Neuronal stem cell (in vitro differentiated cells): ENCODE data around the gene SYVN1.
A peak's percentile ranks its signal among the peaks of the same experiment; 100 is the strongest.

Experiments
- DNase-seq: peaks from one replicate; pipeline ENCODE4 v3.0.0-alpha.2; 2013; ENCODE audit warnings: low spot score
- H2AFZ ChIP-seq: one replicate; pipeline ENCODE4 v1.6.1; 2013; ENCODE audit warnings: mild to moderate bottlenecking, low read length, inconsistent platforms
- H2AK5ac ChIP-seq: 2 replicates; pipeline ENCODE4 v1.6.1; 2013; ENCODE audit warnings: low read depth, mild to moderate bottlenecking, inconsistent platforms, low read length, moderate library complexity, mixed read lengths
- H2BK120ac ChIP-seq: 2 replicates; pipeline ENCODE4 v1.6.1; 2013; ENCODE audit warnings: low read depth, mild to moderate bottlenecking, inconsistent platforms, low read length, moderate library complexity, mixed read lengths
- H2BK12ac ChIP-seq: one replicate; pipeline ENCODE4 v1.6.1; 2013; ENCODE audit warnings: low read length, inconsistent platforms
- H2BK15ac ChIP-seq: 2 replicates; pipeline ENCODE4 v1.6.1; 2013; ENCODE audit warnings: mild to moderate bottlenecking, low read length, inconsistent platforms, mixed read lengths
- H2BK5ac ChIP-seq: one replicate; pipeline ENCODE4 v1.6.1; 2013; ENCODE audit warnings: inconsistent platforms, mild to moderate bottlenecking, low read length, moderate library complexity
- H3K14ac ChIP-seq: one replicate; pipeline ENCODE4 v1.6.1; 2013; ENCODE audit warnings: low read length, inconsistent platforms
- H3K18ac ChIP-seq: 2 replicates; pipeline ENCODE4 v1.6.1; 2013; ENCODE audit warnings: low read length, inconsistent platforms
- H3K23ac ChIP-seq: 2 replicates; pipeline ENCODE4 v1.6.1; 2013; ENCODE audit warnings: low read depth, mild to moderate bottlenecking, mixed read lengths, low read length, inconsistent platforms; ENCODE audit not compliant: poor library complexity
- H3K27ac ChIP-seq: replicated peaks from 3 replicates; pipeline ENCODE4 v1.5.1; 2013; ENCODE audit warnings: low read length, inconsistent platforms
- H3K27me3 ChIP-seq, 3 experiments: 2 replicates each; pipeline ENCODE4 v1.6.1; 2013; ENCODE audit warnings: low read length in 3 of 3, mild to moderate bottlenecking in 2 of 3, inconsistent platforms in 1 of 3, low read depth in 1 of 3, mixed read lengths in 1 of 3, moderate library complexity in 1 of 3; ENCODE audit not compliant: control insufficient read depth in 3 of 3, insufficient read depth in 3 of 3
- H3K36me3 ChIP-seq, 2 donors: replicated peaks in 1 of 2; 2 replicates each; pipeline ENCODE4 v1.6.1; 2013; ENCODE audit warnings: low read length in 2 of 2; ENCODE audit not compliant: control insufficient read depth in 2 of 2, insufficient read depth in 2 of 2
- H3K4ac ChIP-seq: 2 replicates; pipeline ENCODE4 v1.6.1; 2013; ENCODE audit warnings: inconsistent platforms, mild to moderate bottlenecking, low read length, moderate library complexity
- H3K4me1 ChIP-seq, 2 donors: 1 replicate in 1 of 2; 2 replicates in 1 of 2; pipeline ENCODE4 v1.6.1; 2013; ENCODE audit warnings: low read length in 2 of 2, low read depth in 1 of 2; ENCODE audit not compliant: control insufficient read depth in 2 of 2, insufficient read depth in 1 of 2
- H3K4me2 ChIP-seq: one replicate; pipeline ENCODE4 v1.6.1; 2013; ENCODE audit warnings: mild to moderate bottlenecking, low read length, inconsistent platforms; ENCODE audit not compliant: insufficient read depth, poor library complexity, severe bottlenecking
- H3K4me3 ChIP-seq, 2 donors: 2 replicates each; pipeline ENCODE4 v1.5.1; 2013; ENCODE audit warnings: low read length in 2 of 2, mild to moderate bottlenecking in 2 of 2, inconsistent platforms in 1 of 2, moderate library complexity in 1 of 2
- H3K79me1 ChIP-seq: one replicate; pipeline ENCODE4 v1.6.1; 2013; ENCODE audit warnings: low read depth, mild to moderate bottlenecking, inconsistent platforms, low read length, moderate library complexity
- H3K9ac ChIP-seq: one replicate; pipeline ENCODE4 v1.6.1; 2013; ENCODE audit warnings: mild to moderate bottlenecking, low read depth, low read length, inconsistent platforms; ENCODE audit not compliant: poor library complexity
- H3K9me3 ChIP-seq, 2 donors: replicated peaks in 1 of 2; 2 replicates each; pipeline versions ENCODE3 to v1.6.1; 2013; ENCODE audit warnings: low read length in 2 of 2, mild to moderate bottlenecking in 2 of 2, inconsistent platforms in 1 of 2, low read depth in 1 of 2, mixed read lengths in 1 of 2, moderate library complexity in 1 of 2; ENCODE audit not compliant: control insufficient read depth in 2 of 2, insufficient read depth in 1 of 2
- H4K8ac ChIP-seq: one replicate; pipeline ENCODE4 v1.6.1; 2013; ENCODE audit warnings: low read depth, mild to moderate bottlenecking, inconsistent platforms, low read length, moderate library complexity
- H4K91ac ChIP-seq: one replicate; pipeline ENCODE4 v1.6.1; 2013; ENCODE audit warnings: low read length, low read depth, mild to moderate bottlenecking, inconsistent platforms; ENCODE audit not compliant: poor library complexity
- WGBS, 2 donors: extraction: QIAGEN DNeasy Blood & Tissue Kit; methylation state at CpG; one replicate each; pipeline ENCODE4 v1.1.7; 2013; ENCODE audit warnings: missing lambda C conversion rate in 2 of 2, mixed read lengths in 1 of 2; ENCODE audit not compliant: insufficient read length in 2 of 2, insufficient replicate concordance in 1 of 2; ENCODE audit errors: extremely low coverage in 2 of 2; 5-methylcytosine and 5-hydroxymethylcytosine counted together

Gene SYVN1

GRCh38 chr11:65095974-65096806 lies 38.1 kb downstream of the SYVN1 start, which contains the start of gene VPS51:
Gene VPS51, plus strand, starts transcription at chr11:65096214. Its CDS starts 37 bp downstream, at chr11:65096251.
- Histone ChIP-seq H2BK12ac (no peak within 1 kb of the TSS), H2BK15ac (no peak within 1 kb of the TSS), H3K4me1 (peaks cover 4 to 7% of the 10 kb centered on the region in 2 donors), H3K79me1 (peaks cover 3% of the 10 kb centered on the region), H2AK5ac (peak within 1 kb of the TSS; percentile 86), H3K4ac (no peak within 1 kb of the TSS), H3K27ac (peak within 1 kb of the TSS; percentile 63), H2BK5ac (peak within 1 kb of the TSS; percentile 59), H3K14ac (peak within 1 kb of the TSS; percentile 96), H3K18ac (peak within 1 kb of the TSS; percentile 91), H3K4me2 (peak within 1 kb of the TSS; percentile 64), H4K91ac (no peak within 1 kb of the TSS), H3K4me3 (peak within 1 kb of the TSS; percentile 83 to 91), H3K36me3 (peaks cover 2 to 9% of the 10 kb centered on the region in 2 donors), H2BK120ac (peak within 1 kb of the TSS; percentile 10), H3K9me3 (no peaks in the 10 kb centered on the region), H2AFZ (peak within 1 kb of the TSS; percentile 97), H3K23ac (no peak within 1 kb of the TSS), H4K8ac (peak within 1 kb of the TSS; percentile 33), H3K27me3 (no peaks in the 10 kb centered on the region), H3K9ac (peak within 1 kb of the TSS; percentile 78)
- peak; percentile 93 for DNase-seq
- WGBS, 2 donors, result no CpG with 5 or more reads among the region's 52 CpGs

DNA sequence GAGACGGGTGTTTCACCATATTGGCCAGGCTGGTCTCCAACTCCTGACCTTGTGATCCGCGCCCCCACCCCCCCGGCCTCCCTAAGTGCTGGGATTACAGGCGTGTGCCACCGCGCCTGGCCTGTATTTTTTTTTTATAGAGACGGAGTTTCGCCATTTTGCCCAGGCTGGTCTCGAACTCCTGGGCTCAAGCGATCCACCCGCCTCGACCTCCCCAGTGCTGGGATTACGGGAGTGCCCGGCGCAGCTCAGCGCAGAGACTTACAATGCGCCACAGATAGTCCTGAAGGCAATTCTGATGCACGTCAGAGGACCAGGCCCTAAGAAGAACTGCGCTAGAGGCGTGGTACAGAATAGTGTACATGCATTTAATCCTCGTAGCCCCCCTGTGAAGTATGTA lies 38.9 kb downstream of the SYVN1 start:
- no peaks in the 10 kb centered on the region for H3K27me3 ChIP-seq
- H3K23ac ChIP-seq, result no peak overlapping the region
- H3K4me3 ChIP-seq, result peak overlapping the region in 1 of 2 donors; percentile 91
- H4K91ac ChIP-seq, result no peak overlapping the region
- H3K27ac ChIP-seq, result no peak overlapping the region
- H3K4me2 ChIP-seq, result no peak overlapping the region
- H3K14ac ChIP-seq, result peak overlapping the region; percentile 96
- no CpG with 5 or more reads among the region's 22 CpGs for WGBS, 2 donors
- peak overlapping the region; percentile 97 for H2AFZ ChIP-seq
- no peak overlapping the region for H2BK12ac ChIP-seq
- peak overlapping the region; percentile 15 for H2BK5ac ChIP-seq
- no peak overlapping the region for H3K18ac ChIP-seq
- DNase-seq, result no peak
- H4K8ac ChIP-seq, result peak overlapping the region; percentile 33
- H2BK120ac ChIP-seq, result peak overlapping the region; percentile 10
- H3K4me1 ChIP-seq, result peaks cover 4 to 7% of the 10 kb centered on the region in 2 donors
- no peak overlapping the region for H3K4ac ChIP-seq
- H3K9ac ChIP-seq, result no peak overlapping the region
- H3K79me1 ChIP-seq, result peaks cover 3% of the 10 kb centered on the region
- H3K9me3 ChIP-seq, result no peaks in the 10 kb centered on the region
- H2BK15ac ChIP-seq, result no peak overlapping the region
- peaks cover 2 to 11% of the 10 kb centered on the region in 2 donors for H3K36me3 ChIP-seq
- peak overlapping the region; percentile 86 for H2AK5ac ChIP-seq

- Histone ChIP-seq H3K14ac (no peak overlapping the region), H3K23ac (no peak overlapping the region), H3K18ac (no peak overlapping the region), H3K27ac (no peak overlapping the region), H2BK15ac (no peak overlapping the region), H2AFZ (no peak overlapping the region), H4K8ac (no peak overlapping the region), H3K4me2 (no peak overlapping the region), H2BK12ac (no peak overlapping the region), H3K9me3 (no peaks in the 10 kb centered on the region), H4K91ac (no peak overlapping the region), H3K9ac (no peak overlapping the region), H3K27me3 (no peaks in the 10 kb centered on the region), H2AK5ac (no peak overlapping the region), H2BK5ac (no peak overlapping the region), H3K79me1 (no peaks in the 10 kb centered on the region), H2BK120ac (no peak overlapping the region), H3K4me3 (no peak overlapping the region), H3K4me1 (peaks cover 0 to 1% of the 10 kb centered on the region in 2 donors), H3K36me3 (peaks cover 19 to 44% of the 10 kb centered on the region in 2 donors), H3K4ac (no peak overlapping the region)
- no peak for DNase-seq
- WGBS, 2 donors, result no CpG with 5 or more reads among the region's 4 CpGs
Observed at GRCh38 chr11:65090628-65091027, 43.7 kb downstream of the SYVN1 start.

DNA sequence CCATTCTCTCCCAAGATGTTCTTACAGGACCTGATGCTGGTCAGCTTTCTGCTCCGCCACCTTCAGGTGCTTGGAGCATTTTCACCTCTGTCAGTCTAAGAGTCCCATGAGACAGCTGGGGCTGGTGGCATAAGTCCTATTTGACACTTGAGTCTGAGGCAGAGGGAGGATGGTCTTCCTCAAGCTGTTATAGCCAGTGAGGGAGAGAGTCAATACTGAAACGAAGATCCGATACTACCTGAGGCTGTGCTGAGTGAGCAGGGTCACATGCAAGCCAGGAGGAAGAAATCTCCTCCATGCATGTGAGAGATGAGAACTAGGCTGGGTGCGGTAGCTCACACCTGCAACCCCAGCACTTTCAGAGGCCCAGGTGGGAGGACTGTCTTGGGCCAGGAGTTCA lies 44.7 kb downstream of the SYVN1 start:
- Histone ChIP-seq H3K4ac (no peak overlapping the region), H3K18ac (no peak overlapping the region), H3K14ac (no peak overlapping the region), H2BK12ac (no peak overlapping the region), H4K8ac (no peak overlapping the region), H3K4me2 (no peak overlapping the region), H2BK15ac (no peak overlapping the region), H3K27me3 (no peaks in the 10 kb centered on the region), H3K79me1 (no peaks in the 10 kb centered on the region), H4K91ac (no peak overlapping the region), H2BK120ac (no peak overlapping the region), H2AFZ (no peak overlapping the region), H3K9ac (no peak overlapping the region), H2AK5ac (no peak overlapping the region), H3K4me1 (peaks cover under 1 to 1% of the 10 kb centered on the region in 2 donors), H3K27ac (no peak overlapping the region), H2BK5ac (no peak overlapping the region), H3K4me3 (no peak overlapping the region), H3K36me3 (peaks cover 21 to 52% of the 10 kb centered on the region in 2 donors), H3K23ac (no peak overlapping the region), H3K9me3 (no peaks in the 10 kb centered on the region)
- no CpG with 5 or more reads among the region's 4 CpGs for WGBS, 2 donors
- no peak for DNase-seq
